Measurements from ENCODE around the gene CFH. TPM values are rescaled to one million over a fixed set of nuclear protein-coding genes. Genes with fewer than 3 reads are reported as not detected.

CFH gene
- total and polyA plus RNA-seq, 2 donors (not counting 3 experiments of a cell fraction or from before 2014, with no cell fraction given), result 20.7 to 25.3 TPM

DNA sequence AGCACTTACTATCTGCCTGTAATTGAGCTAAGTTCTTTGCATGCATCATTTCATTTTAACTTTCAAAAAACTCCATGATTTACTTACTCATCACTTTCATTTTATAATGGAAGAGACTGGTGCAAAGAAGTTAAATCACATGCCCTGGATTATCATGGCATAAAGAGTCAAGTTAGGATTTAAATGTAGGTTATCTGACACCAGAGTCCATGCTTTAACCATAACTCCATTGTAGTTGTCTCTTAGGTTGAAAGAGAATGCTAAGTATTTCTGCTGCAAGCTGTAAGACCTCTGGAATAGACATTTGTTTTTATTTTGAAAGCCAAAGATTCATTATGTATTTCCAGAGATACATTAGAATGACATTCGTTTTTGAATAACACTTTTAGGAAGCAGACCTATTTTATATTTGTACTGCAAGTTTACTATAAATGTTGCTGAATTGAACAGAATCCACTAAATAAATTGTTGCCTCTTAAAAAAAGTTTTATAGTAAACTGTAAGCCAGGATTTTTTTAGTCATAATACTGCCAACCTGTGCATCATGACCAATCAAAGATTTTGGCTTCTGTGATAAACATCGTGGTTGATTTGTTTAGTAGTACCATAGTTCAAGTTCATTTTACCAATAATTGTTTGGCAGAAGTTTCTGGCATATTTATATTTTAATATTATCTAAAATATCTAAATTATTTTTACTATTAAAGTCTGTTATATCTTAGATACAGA is 26.1 kb downstream of the CFH start:
- Histone ChIP-seq H3K4me1 (ENCODE audit: control insufficient read depth, extremely low read depth, insufficient read depth, low read length) (peaks cover 12% of the 10 kb centered on the region), H2AFZ (ENCODE audit: low read depth, low read length) (no peak overlapping the region), H3K27me3 (ENCODE audit: control insufficient read depth in 2 of 2, insufficient read depth in 2 of 2, low read length in 2 of 2) (no peaks in the 10 kb centered on the region), H3K27ac (ENCODE audit: insufficient read depth, low read depth, low read length) (no peak overlapping the region), H3K79me2 (ENCODE audit: control insufficient read depth, insufficient read depth, low read length) (no peaks in the 10 kb centered on the region), H3K4me2 (ENCODE audit: insufficient read depth, low read length) (no peak overlapping the region), H3K9me3 (replicated peaks; ENCODE audit: control insufficient read depth, insufficient read depth, low read length) (no peaks in the 10 kb centered on the region), H3K9me1 (replicated peaks; ENCODE audit: control insufficient read depth, extremely low read depth, insufficient read depth, low read length) (no peaks in the 10 kb centered on the region), H3K36me3 (ENCODE audit: control insufficient read depth in 2 of 2, extremely low read depth in 1 of 2, insufficient read depth in 2 of 2, low read length in 2 of 2) (no peaks in the 10 kb centered on the region), H3K4me3 (replicated peaks in 1 of 3; ENCODE audit: insufficient read depth in 1 of 3, low read depth in 1 of 3, low read length in 3 of 3) (no peak overlapping the region), H4K20me1 (replicated peaks; ENCODE audit: control insufficient read depth, extremely low read depth, insufficient read depth, low read length) (no peaks in the 10 kb centered on the region), H3K9ac (replicated peaks; ENCODE audit: extremely low read depth, insufficient read depth, low read length) (no peak overlapping the region)
- CTCF ChIA-PET, result interaction anchor here (0.8 kb wide), 1 partner anchor 9 kb away, joined by 5 read pairs; no protein-coding TSS in a partner anchor
- intact Hi-C loops (cut with micrococcal nuclease), result no loop called here
- dilution Hi-C loops (cut with MboI; ENCODE audit: extremely low pct_ligation_motif_present, low sequenced_read_pairs), result no loop called here
- FAIRE-seq (no peak), DNase-seq (ENCODE audit: low read depth, low spot score) (no peak)
- BruUV-seq (replicated peaks), result no TSS peak
- POLR2A ChIA-PET, result no interaction called here
- no peak for TF ChIP-seq POLR2A (IDR thresholded peaks at IDR 0.05; ENCODE audit: low read depth, low read length)
- TF ChIP-seq, protein P1, sequence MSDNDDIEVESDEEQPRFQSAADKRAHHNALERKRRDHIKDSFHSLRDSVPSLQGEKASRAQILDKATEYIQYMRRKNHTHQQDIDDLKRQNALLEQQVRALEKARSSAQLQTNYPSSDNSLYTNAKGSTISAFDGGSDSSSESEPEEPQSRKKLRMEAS (IDR thresholded peaks at IDR 0.05; ENCODE audit: insufficient read depth, insufficient read length), result no peak
- TF ChIP-seq GATA2 (IDR thresholded peaks at IDR 0.05; ENCODE audit: insufficient read depth, insufficient read length, low read depth, low read length), result no peak
- TF ChIP-seq FOS (IDR thresholded peaks at IDR 0.05; ENCODE audit: borderline replicate concordance, insufficient read depth, low read length), result no peak
- TF ChIP-seq MYC (IDR thresholded peaks at IDR 0.05; ENCODE audit: low read depth, low read length), result no peak
- TF ChIP-seq JUN (IDR thresholded peaks at IDR 0.05; ENCODE audit: borderline replicate concordance, insufficient read depth, insufficient read length, low read depth), result no peak
- no peak for TF ChIP-seq POLR2AphosphoS5 (IDR thresholded peaks at IDR 0.05; ENCODE audit: insufficient read depth, low read depth, low read length)
- TF ChIP-seq EZH2 (IDR thresholded peaks at IDR 0.05; ENCODE audit: borderline replicate concordance, low read depth, low read length, severe bottlenecking), result no peak
- TF ChIP-seq, protein P2, sequence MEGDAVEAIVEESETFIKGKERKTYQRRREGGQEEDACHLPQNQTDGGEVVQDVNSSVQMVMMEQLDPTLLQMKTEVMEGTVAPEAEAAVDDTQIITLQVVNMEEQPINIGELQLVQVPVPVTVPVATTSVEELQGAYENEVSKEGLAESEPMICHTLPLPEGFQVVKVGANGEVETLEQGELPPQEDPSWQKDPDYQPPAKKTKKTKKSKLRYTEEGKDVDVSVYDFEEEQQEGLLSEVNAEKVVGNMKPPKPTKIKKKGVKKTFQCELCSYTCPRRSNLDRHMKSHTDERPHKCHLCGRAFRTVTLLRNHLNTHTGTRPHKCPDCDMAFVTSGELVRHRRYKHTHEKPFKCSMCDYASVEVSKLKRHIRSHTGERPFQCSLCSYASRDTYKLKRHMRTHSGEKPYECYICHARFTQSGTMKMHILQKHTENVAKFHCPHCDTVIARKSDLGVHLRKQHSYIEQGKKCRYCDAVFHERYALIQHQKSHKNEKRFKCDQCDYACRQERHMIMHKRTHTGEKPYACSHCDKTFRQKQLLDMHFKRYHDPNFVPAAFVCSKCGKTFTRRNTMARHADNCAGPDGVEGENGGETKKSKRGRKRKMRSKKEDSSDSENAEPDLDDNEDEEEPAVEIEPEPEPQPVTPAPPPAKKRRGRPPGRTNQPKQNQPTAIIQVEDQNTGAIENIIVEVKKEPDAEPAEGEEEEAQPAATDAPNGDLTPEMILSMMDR (IDR thresholded peaks at IDR 0.05; ENCODE audit: extremely low read depth in 1 of 2, insufficient read depth in 1 of 2, low read depth in 1 of 2, low read length in 2 of 2), result no peak

All from endothelial cell of umbilical vein (primary cell).